ENCODE measurements around the gene SNCB.

GRCh38 chr5:176579323-176579722 is 51.0 kb downstream of the SNCB start:
- TF ChIP-seq, protein P1, sequence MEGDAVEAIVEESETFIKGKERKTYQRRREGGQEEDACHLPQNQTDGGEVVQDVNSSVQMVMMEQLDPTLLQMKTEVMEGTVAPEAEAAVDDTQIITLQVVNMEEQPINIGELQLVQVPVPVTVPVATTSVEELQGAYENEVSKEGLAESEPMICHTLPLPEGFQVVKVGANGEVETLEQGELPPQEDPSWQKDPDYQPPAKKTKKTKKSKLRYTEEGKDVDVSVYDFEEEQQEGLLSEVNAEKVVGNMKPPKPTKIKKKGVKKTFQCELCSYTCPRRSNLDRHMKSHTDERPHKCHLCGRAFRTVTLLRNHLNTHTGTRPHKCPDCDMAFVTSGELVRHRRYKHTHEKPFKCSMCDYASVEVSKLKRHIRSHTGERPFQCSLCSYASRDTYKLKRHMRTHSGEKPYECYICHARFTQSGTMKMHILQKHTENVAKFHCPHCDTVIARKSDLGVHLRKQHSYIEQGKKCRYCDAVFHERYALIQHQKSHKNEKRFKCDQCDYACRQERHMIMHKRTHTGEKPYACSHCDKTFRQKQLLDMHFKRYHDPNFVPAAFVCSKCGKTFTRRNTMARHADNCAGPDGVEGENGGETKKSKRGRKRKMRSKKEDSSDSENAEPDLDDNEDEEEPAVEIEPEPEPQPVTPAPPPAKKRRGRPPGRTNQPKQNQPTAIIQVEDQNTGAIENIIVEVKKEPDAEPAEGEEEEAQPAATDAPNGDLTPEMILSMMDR (conservative IDR thresholded peaks at IDR 0.05; ENCODE audit: low read depth, low read length), result no peak
- TF ChIP-seq EZH2 (IDR thresholded peaks at IDR 0.05; ENCODE audit: low read length, unreplicated experiment), result no peak

All from PC-3 (cell line).